GM12864 (cell line): ENCODE results near the gene RIMBP2.

Experiments used
- DNase-seq: peaks from one replicate; pipeline ENCODE4 v3.0.0-alpha.2; 2011; ENCODE audit warnings: low read depth
- H3K4me3 ChIP-seq: 2 replicates; pipeline ENCODE4 v1.5.1; 2011; ENCODE audit warnings: mild to moderate bottlenecking, low read depth, low read length, control low read depth
- TF ChIP-seq, protein P1 (sequence below): IDR thresholded peaks from 2 replicates; pipeline ENCODE4 v1.5.1; 2011; ENCODE audit warnings: low read depth, mild to moderate bottlenecking, moderate library complexity, low read length, control low read depth, inconsistent platforms; ENCODE audit errors: missing control alignments

The RIMBP2 gene

DNA sequence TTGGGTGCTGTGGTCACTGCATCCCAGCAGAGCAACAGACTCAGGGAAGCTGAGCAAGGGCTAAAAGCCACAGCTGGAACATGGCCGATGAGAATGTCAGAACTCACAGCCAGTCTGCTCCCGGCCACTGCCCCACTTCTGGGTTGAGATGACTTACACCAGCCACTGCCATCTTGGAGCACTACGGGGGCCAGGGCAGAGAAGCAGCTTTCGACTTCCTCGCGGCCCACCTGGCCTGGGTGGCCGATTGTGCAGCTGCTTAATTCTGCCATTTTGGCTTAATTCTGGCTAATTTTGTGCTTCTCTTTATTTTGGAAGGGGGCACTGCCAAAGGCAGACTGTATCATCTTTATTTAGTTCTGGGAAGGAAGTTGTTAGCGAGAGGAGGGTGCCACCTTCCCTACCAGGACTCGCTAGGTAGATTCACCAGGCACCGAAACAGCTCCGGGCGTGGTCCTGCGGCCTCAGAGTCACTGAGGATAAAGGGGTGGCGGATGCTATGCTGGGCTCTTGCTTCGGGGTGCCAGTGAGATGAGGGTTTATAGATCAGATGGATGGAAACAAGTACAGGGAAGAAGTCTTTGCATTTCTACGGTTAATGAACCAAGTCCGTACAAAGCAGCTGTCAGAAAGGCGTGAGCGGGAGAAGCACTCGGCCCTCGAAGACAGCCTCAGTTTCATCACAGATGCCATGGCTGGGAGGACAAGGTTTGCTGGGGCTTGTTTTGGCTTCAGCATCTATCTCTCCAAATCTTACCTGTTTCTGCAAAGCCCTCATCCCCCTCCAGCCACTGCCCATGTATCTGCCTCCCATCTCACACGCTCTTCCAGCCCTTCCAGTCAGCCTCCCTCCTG, 230.6 kb downstream of the RIMBP2 start:
- TF ChIP-seq, protein P1, sequence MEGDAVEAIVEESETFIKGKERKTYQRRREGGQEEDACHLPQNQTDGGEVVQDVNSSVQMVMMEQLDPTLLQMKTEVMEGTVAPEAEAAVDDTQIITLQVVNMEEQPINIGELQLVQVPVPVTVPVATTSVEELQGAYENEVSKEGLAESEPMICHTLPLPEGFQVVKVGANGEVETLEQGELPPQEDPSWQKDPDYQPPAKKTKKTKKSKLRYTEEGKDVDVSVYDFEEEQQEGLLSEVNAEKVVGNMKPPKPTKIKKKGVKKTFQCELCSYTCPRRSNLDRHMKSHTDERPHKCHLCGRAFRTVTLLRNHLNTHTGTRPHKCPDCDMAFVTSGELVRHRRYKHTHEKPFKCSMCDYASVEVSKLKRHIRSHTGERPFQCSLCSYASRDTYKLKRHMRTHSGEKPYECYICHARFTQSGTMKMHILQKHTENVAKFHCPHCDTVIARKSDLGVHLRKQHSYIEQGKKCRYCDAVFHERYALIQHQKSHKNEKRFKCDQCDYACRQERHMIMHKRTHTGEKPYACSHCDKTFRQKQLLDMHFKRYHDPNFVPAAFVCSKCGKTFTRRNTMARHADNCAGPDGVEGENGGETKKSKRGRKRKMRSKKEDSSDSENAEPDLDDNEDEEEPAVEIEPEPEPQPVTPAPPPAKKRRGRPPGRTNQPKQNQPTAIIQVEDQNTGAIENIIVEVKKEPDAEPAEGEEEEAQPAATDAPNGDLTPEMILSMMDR = no peak
- no peak for DNase-seq
- no peak overlapping the region for H3K4me3 ChIP-seq

DNA sequence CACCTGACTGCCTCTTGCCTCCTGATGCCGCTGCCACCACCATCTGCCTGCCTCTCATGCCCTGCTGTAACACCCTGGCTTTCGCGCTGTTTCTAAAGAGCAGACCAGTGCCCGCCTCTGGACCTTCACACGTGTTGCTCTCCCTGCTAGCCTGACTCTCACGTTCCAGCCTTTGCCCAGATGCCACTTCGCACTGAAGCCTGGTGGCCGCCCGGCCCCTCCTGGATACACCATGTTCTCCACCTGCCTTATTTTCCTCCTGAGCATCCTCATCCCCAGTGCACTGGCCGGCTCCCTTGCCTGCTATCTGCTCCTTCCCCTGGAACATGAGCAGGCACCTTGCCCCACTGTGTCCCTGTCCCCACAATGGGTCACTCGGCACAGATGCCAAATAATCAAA, 231.9 kb downstream of the RIMBP2 start:
- no peak for DNase-seq
- TF ChIP-seq, protein P1 = no peak
- no peak overlapping the region for H3K4me3 ChIP-seq

DNA sequence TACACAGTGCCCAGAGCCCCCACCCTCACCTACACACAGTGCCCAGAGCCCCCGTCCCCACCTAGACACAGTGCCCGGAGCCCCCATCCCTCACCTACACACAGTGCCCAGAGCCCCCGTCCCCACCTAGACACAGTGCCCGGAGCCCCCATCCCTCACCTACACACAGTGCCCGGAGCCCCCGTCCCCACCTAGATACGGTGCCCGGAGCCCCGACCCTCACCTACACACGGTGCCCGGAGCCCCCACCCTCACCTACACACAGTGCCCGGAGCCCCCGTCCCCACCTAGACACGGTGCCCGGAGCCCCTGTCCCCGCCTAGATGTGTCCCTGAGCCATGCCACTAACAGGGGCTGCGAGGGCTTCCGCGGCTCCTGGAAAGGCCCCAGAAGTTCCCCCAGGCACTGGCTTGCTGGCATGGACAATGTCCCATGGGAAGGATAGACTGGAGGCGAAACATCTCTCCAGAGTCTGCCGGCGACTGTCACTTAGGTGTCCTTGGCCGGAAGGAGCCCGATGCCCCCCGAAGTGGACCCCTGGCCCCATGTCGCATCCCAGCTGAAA, 232.4 kb downstream of the RIMBP2 start:
- TF ChIP-seq, protein P1 = no peak
- DNase-seq = no peak
- H3K4me3 ChIP-seq = no peak overlapping the region

DNA sequence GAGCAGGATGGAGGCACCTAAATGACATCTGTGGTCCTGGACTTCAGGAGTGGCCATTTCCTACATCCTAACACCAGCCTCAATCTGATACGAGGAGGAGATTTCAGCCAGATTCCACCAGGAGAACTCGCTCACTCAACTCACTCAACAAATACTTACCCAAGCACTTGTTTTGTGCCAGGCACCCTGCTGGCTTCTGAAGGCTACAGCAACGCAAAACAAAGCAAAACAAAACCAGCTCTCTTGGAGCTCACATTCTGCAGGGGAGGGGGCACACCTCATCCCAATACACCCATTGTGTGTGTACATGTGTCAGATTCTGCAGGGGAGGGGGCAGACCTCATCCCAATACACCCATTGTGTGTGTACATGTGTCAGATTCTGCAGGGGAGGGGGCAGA, 233.7 kb downstream of the RIMBP2 start:
- H3K4me3 ChIP-seq = no peak overlapping the region
- no peak for DNase-seq
- TF ChIP-seq, protein P1 = no peak

DNA sequence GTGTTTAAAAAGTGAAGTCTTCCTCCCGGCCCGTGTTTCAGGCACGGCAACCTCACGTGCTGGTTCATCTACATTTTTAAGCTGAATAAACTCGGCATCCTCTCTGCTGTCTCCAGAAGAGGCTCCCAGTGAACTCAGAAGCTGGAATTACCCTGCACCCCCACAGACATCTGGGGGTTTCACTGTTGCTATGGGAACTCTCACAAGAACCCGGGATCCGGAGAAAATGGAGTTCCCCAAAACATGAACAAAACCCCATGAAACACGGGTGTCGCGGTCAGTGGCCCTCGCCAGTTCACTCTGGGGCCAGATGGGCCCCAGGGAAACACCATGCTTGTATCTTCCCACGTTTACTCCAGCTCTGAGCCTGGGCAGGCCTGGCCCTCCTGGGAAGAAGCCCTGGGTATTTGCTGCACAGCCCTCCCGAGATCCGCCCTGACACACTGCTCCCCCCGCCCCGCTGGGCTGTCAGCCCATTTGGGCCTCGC, 234.7 kb downstream of the RIMBP2 start:
- TF ChIP-seq, protein P1 = no peak
- no peak overlapping the region for H3K4me3 ChIP-seq
- no peak for DNase-seq

DNA sequence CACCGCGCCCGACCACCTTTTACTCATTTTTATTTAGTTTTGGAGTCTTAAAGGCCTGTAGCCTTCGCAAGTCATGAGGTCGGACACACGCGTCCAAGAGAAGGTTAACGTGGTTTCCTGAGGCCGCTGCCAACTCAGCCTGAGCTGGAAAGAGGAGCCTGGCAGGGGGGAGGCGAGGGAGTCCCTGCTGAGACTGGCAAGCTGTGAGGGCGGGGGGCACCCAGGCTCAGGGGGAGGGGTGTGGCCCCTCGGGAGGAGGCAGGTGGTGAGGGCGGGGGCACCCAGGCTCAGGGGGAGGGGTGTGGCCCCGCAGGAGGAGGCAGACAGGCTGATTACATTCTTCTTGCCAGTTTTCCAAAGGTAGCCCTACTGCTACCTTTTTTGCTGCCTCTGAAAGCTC, 235.2 kb downstream of the RIMBP2 start:
- H3K4me3 ChIP-seq = no peak overlapping the region
- TF ChIP-seq, protein P1 = no peak
- no peak for DNase-seq
